OCI-LY3 (cell line): Measurements from ENCODE around the gene CDKN2B.

Experiments
- H2AFZ ChIP-seq: fragments of 200-600, 300-600 bp; shearing (Covaris generic); 2 replicates; pipeline ENCODE4 v1.6.0; 2014; ENCODE audit warnings: antibody characterized with exemption, low read depth, low read length
- H3K27ac ChIP-seq: fragments of 200-600, 300-600 bp; sonication (generic); 2 replicates; pipeline ENCODE4 v1.5.1; 2014; ENCODE audit warnings: mild to moderate bottlenecking, low read length, moderate library complexity, mixed read lengths
- H3K27me3 ChIP-seq: fragments of 200-600, 300-600 bp; sonication (generic); 2 replicates; pipeline ENCODE4 v1.6.1; 2014; ENCODE audit warnings: low read depth, low read length, mixed read lengths
- H3K36me3 ChIP-seq: fragments of 200-600, 300-600 bp; sonication (generic); replicated peaks from 2 replicates; pipeline ENCODE3; 2014; ENCODE audit warnings: low read depth, low read length, mixed read lengths
- H3K4me1 ChIP-seq: fragments of 300-600, 200-600 bp; sonication (generic); 2 replicates; pipeline ENCODE4 v1.6.1; 2014; ENCODE audit warnings: low read length, mixed read lengths
- H3K4me2 ChIP-seq: fragments of 200-600, 300-600 bp; sonication (generic); 2 replicates; pipeline ENCODE4 v1.6.1; 2014; ENCODE audit warnings: low read length, mixed read lengths
- H3K4me3 ChIP-seq: fragments of 300-600, 200-600 bp; sonication (generic); 2 replicates; pipeline ENCODE4 v1.5.1; 2014; ENCODE audit warnings: antibody characterized with exemption, mild to moderate bottlenecking, low read length, moderate library complexity
- H3K79me2 ChIP-seq: fragments of 300-600, 200-600 bp; shearing (Covaris generic); 2 replicates; pipeline ENCODE4 v1.6.1; 2014; ENCODE audit warnings: mild to moderate bottlenecking, low read length, mixed read lengths
- H3K9ac ChIP-seq: fragments of 300-600, 200-600 bp; shearing (Covaris generic); 2 replicates; pipeline ENCODE4 v1.6.0; 2014; ENCODE audit warnings: mild to moderate bottlenecking, low read length, moderate library complexity
- H3K9me3 ChIP-seq: fragments of 200-600, 300-600 bp; shearing (Covaris generic); 2 replicates; pipeline ENCODE4 v1.6.1; 2014; ENCODE audit warnings: low read length, mixed read lengths; ENCODE audit not compliant: insufficient read depth
- H4K20me1 ChIP-seq: fragments of 200-600, 300-600 bp; sonication (generic); 2 replicates; pipeline ENCODE4 v1.6.1; 2016; ENCODE audit warnings: low read length, mixed read lengths; ENCODE audit not compliant: insufficient read depth
- CTCF ChIP-seq: fragments of 200-600, 300-600 bp; sonication (generic); IDR thresholded peaks from 2 replicates; pipeline ENCODE4 v1.5.1; 2014; ENCODE audit warnings: antibody characterized with exemption, low read length, low read depth
- EZH2phosphoT487 ChIP-seq: fragments of 200-600 bp; shearing (Covaris generic); IDR thresholded peaks from 2 replicates; pipeline ENCODE4 v1.6.1; 2018; ENCODE audit warnings: antibody characterized with exemption, mixed run types, low read depth

The CDKN2B gene

GRCh38 chr9:22022396-22022795 is 13.3 kb upstream of the CDKN2B start:
- Histone ChIP-seq H3K4me2 (no peak overlapping the region), H2AFZ (no peak overlapping the region), H3K27ac (no peak overlapping the region), H3K4me3 (no peak overlapping the region), H3K9ac (no peak overlapping the region), H3K79me2 (no peaks in the 10 kb centered on the region), H4K20me1 (no peaks in the 10 kb centered on the region), H3K9me3 (no peaks in the 10 kb centered on the region), H3K36me3 (no peaks in the 10 kb centered on the region), H3K4me1 (no peaks in the 10 kb centered on the region), H3K27me3 (no peaks in the 10 kb centered on the region)
- TF ChIP-seq EZH2phosphoT487, result no peak
- TF ChIP-seq CTCF, result no peak

- Histone ChIP-seq H3K9me3 (no peaks in the 10 kb centered on the region), H3K79me2 (no peaks in the 10 kb centered on the region), H2AFZ (no peak overlapping the region), H4K20me1 (no peaks in the 10 kb centered on the region), H3K27ac (no peak overlapping the region), H3K27me3 (no peaks in the 10 kb centered on the region), H3K9ac (no peak overlapping the region), H3K4me2 (no peak overlapping the region), H3K4me1 (no peaks in the 10 kb centered on the region), H3K36me3 (no peaks in the 10 kb centered on the region), H3K4me3 (no peak overlapping the region)
- TF ChIP-seq CTCF, result no peak
- TF ChIP-seq EZH2phosphoT487, result no peak
Measured at GRCh38 chr9:22010866-22011625, 1.9 kb upstream of the CDKN2B start.

GRCh38 chr9:22009506-22009867 is 382 bp upstream of the CDKN2B start:
- Histone ChIP-seq H3K36me3 (no peaks in the 10 kb centered on the region), H3K9ac (no peak overlapping the region), H3K4me3 (no peak overlapping the region), H4K20me1 (no peaks in the 10 kb centered on the region), H3K27ac (no peak overlapping the region), H2AFZ (no peak overlapping the region), H3K4me1 (no peaks in the 10 kb centered on the region), H3K4me2 (no peak overlapping the region), H3K9me3 (no peaks in the 10 kb centered on the region), H3K27me3 (no peaks in the 10 kb centered on the region), H3K79me2 (no peaks in the 10 kb centered on the region)
- TF ChIP-seq EZH2phosphoT487 (no peak), CTCF (no peak)

- Histone ChIP-seq H3K9ac (no peak overlapping the region), H3K79me2 (no peaks in the 10 kb centered on the region), H3K27me3 (no peaks in the 10 kb centered on the region), H4K20me1 (no peaks in the 10 kb centered on the region), H3K27ac (no peak overlapping the region), H3K4me1 (no peaks in the 10 kb centered on the region), H3K4me3 (no peak overlapping the region), H3K36me3 (no peaks in the 10 kb centered on the region), H2AFZ (no peak overlapping the region), H3K4me2 (no peak overlapping the region), H3K9me3 (no peaks in the 10 kb centered on the region)
- TF ChIP-seq CTCF (no peak), EZH2phosphoT487 (no peak)
Measured at GRCh38 chr9:22008384-22008716, 755 bp downstream of the CDKN2B start.
